OCI-LY1 (cell line): Measurements from ENCODE around the gene TMEM176B.

ENCODE experiments used
- H2AFZ ChIP-seq: fragments of 200-600 bp; sonication (generic), shearing (Covaris generic); 2 replicates; pipeline ENCODE4 v1.6.0; 2014; ENCODE audit warnings: antibody characterized with exemption, mild to moderate bottlenecking, low read length
- H3F3A ChIP-seq: fragments of 200-600 bp; sonication (generic), shearing (Covaris generic); 2 replicates; pipeline ENCODE4 v1.6.0; 2014; ENCODE audit warnings: mild to moderate bottlenecking, antibody characterized with exemption, low read length, moderate library complexity; ENCODE audit not compliant: insufficient read depth
- H3K27ac ChIP-seq: fragments of 200-600 bp; sonication (generic); 2 replicates; pipeline ENCODE4 v1.5.1; 2014; ENCODE audit warnings: low read length, mixed run types, mild to moderate bottlenecking, low read depth; ENCODE audit not compliant: poor library complexity, severe bottlenecking
- H3K27me3 ChIP-seq: fragments of 200-600 bp; sonication (generic); 2 replicates; pipeline ENCODE4 v1.6.0; 2014; ENCODE audit warnings: antibody characterized with exemption, mild to moderate bottlenecking, low read length, moderate library complexity; ENCODE audit not compliant: insufficient read depth
- H3K36me3 ChIP-seq: fragments of 200-600 bp; sonication (generic); 2 replicates; pipeline ENCODE4 v1.6.1; 2014; ENCODE audit warnings: mild to moderate bottlenecking, antibody characterized with exemption, low read length, moderate library complexity, mixed read lengths; ENCODE audit not compliant: insufficient read depth
- H3K4me1 ChIP-seq: fragments of 200-600 bp; sonication (generic); 2 replicates; pipeline ENCODE4 v1.5.1; 2014; ENCODE audit warnings: mild to moderate bottlenecking, low read length, moderate library complexity; ENCODE audit not compliant: insufficient read depth, severe bottlenecking
- H3K4me2 ChIP-seq: fragments of 200-600 bp; sonication (generic), shearing (Covaris generic); 2 replicates; pipeline ENCODE4 v1.6.1; 2014; ENCODE audit warnings: low read length
- H3K4me3 ChIP-seq: fragments of 200-600 bp; sonication (generic); 2 replicates; pipeline ENCODE4 v1.5.1; 2014; ENCODE audit warnings: low read length, low read depth, mild to moderate bottlenecking, mixed read lengths; ENCODE audit not compliant: poor library complexity, severe bottlenecking
- H3K79me2 ChIP-seq: fragments of 200-600 bp; shearing (Covaris generic); 2 replicates; pipeline ENCODE4 v1.6.1; 2016; ENCODE audit warnings: mixed run types, low read length, mixed read lengths; ENCODE audit not compliant: insufficient read depth
- H3K9ac ChIP-seq: fragments of 200-600 bp; sonication (generic), shearing (Covaris generic); 2 replicates; pipeline ENCODE4 v1.6.1; 2014; ENCODE audit warnings: mild to moderate bottlenecking, low read length, mixed read lengths
- H3K9me2 ChIP-seq: fragments of 200-600 bp; sonication (generic), shearing (Covaris generic); 2 replicates; pipeline ENCODE4 v1.6.1; 2014; ENCODE audit warnings: low read depth, mild to moderate bottlenecking, low read length, mixed read lengths
- H3K9me3 ChIP-seq: fragments of 200-600 bp; shearing (Covaris generic); 2 replicates; pipeline ENCODE4 v1.6.1; 2014; ENCODE audit warnings: low read length, mixed read lengths
- H4K20me1 ChIP-seq: fragments of 200-600 bp; sonication (generic), shearing (Covaris generic); 2 replicates; pipeline ENCODE4 v1.6.0; 2016; ENCODE audit warnings: mild to moderate bottlenecking, low read length; ENCODE audit not compliant: insufficient read depth
- EZH2 ChIP-seq: fragments of 200-600 bp; sonication (generic), shearing (Covaris generic); IDR thresholded peaks from 2 replicates; pipeline ENCODE4 v1.8.0; 2017; ENCODE audit warnings: borderline replicate concordance, mixed run types, mild to moderate bottlenecking, antibody characterized with exemption, low read length, moderate library complexity, mixed read lengths
- TF ChIP-seq, protein P1 (sequence below): fragments of 200-600 bp; sonication (generic), shearing (Covaris generic); IDR thresholded peaks from 2 replicates; pipeline ENCODE4 v1.5.1; 2017; ENCODE audit warnings: mild to moderate bottlenecking, antibody characterized with exemption, low read length, moderate library complexity, mixed read lengths

Gene TMEM176B

DNA sequence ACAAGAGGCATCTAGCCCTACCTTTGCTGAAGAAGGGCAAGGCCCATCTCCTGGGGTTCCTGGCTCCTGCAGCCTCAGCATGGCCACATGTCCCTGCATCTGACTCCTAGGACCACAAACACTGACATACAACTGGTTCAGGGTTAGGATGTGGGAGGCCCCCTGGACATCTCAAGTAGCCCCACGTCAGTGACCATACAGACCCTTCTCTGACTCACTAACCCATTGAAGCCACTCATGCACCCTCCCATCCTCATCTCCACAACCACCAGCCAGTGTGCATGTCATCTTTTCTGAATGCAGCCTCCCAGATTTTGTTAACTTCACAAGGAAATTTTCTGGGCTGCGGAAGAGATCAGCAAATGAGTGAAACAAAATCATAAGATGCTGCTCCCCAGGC lies 18.2 kb downstream of the TMEM176B start:
- Histone ChIP-seq H3K9me2 (no peaks in the 10 kb centered on the region), H3K27ac (no peak overlapping the region)

DNA sequence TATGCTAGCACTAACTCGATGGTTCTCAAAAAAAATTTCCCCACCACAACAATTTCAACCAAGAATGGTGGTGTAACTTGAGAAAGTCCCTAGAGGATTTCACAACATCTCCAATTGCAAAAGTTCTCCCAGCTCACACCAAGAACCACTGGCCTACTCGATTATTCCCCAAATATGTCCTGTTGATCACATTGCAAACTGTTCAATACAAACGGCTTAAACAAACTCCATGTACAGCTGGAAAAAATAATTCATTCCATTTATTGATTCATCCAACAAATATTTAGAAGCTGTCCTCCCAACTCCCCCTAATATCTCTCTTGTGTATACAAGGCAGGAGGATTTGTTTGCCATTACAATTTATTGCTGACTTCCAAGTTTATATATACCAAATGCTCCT lies 19.1 kb downstream of the TMEM176B start:
- Histone ChIP-seq H3K4me1 (no peaks in the 10 kb centered on the region), H3K9me3 (no peaks in the 10 kb centered on the region), H3K9me2 (no peaks in the 10 kb centered on the region), H2AFZ (no peak overlapping the region), H3F3A (no peaks in the 10 kb centered on the region), H3K4me2 (no peak overlapping the region), H3K27me3 (0 out of 2 replicates have a peak, but pooled peaks cover 4% of the 10 kb centered on the region), H3K79me2 (no peaks in the 10 kb centered on the region), H3K36me3 (no peaks in the 10 kb centered on the region), H3K9ac (no peak overlapping the region), H4K20me1 (no peaks in the 10 kb centered on the region), H3K4me3 (no peak overlapping the region), H3K27ac (no peak overlapping the region)
- TF ChIP-seq, protein P1, sequence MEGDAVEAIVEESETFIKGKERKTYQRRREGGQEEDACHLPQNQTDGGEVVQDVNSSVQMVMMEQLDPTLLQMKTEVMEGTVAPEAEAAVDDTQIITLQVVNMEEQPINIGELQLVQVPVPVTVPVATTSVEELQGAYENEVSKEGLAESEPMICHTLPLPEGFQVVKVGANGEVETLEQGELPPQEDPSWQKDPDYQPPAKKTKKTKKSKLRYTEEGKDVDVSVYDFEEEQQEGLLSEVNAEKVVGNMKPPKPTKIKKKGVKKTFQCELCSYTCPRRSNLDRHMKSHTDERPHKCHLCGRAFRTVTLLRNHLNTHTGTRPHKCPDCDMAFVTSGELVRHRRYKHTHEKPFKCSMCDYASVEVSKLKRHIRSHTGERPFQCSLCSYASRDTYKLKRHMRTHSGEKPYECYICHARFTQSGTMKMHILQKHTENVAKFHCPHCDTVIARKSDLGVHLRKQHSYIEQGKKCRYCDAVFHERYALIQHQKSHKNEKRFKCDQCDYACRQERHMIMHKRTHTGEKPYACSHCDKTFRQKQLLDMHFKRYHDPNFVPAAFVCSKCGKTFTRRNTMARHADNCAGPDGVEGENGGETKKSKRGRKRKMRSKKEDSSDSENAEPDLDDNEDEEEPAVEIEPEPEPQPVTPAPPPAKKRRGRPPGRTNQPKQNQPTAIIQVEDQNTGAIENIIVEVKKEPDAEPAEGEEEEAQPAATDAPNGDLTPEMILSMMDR = no peak
- no peak for TF ChIP-seq EZH2

More for the DNA sequence above, 18.2 kb downstream of the TMEM176B start:
- H3K9ac ChIP-seq = no peak overlapping the region
- 0 out of 2 replicates have a peak, but pooled peaks cover 4% of the 10 kb centered on the region for H3K27me3 ChIP-seq
- no peak overlapping the region for H3K4me2 ChIP-seq
- H3K4me3 ChIP-seq = no peak overlapping the region
- TF ChIP-seq EZH2 = no peak
- TF ChIP-seq, protein P1 = no peak
- H3K9me3 ChIP-seq = no peaks in the 10 kb centered on the region
- H3K36me3 ChIP-seq = no peaks in the 10 kb centered on the region
- no peaks in the 10 kb centered on the region for H3K79me2 ChIP-seq
- no peaks in the 10 kb centered on the region for H3F3A ChIP-seq
- H3K4me1 ChIP-seq = no peaks in the 10 kb centered on the region
- no peaks in the 10 kb centered on the region for H4K20me1 ChIP-seq
- H2AFZ ChIP-seq = no peak overlapping the region

DNA sequence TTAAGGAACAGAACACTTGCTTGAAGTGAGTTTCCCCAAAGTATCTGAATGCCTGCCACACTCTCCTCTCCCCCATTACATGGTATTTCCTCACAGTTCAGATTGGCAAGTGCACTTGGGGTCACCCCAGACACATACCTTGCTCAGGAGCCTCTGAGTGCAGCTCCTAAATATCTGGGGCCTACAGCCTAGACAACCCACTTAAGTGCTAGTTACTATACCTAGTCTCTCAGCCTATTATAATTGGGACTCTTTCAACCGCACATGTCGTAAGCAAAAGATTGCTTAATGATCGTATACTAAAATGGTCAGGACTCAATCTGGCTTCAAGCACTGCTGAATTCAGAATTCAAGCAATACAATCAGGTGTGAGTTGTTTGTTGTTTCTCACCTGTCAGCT lies 19.9 kb downstream of the TMEM176B start:
- Histone ChIP-seq H3K27ac (no peak overlapping the region), H3K36me3 (no peaks in the 10 kb centered on the region), H3K79me2 (no peaks in the 10 kb centered on the region), H3K27me3 (0 out of 2 replicates have a peak, but pooled peaks cover 4% of the 10 kb centered on the region), H3K4me1 (no peaks in the 10 kb centered on the region), H3K9me3 (no peaks in the 10 kb centered on the region), H3K9me2 (no peaks in the 10 kb centered on the region), H4K20me1 (no peaks in the 10 kb centered on the region), H3K9ac (no peak overlapping the region), H2AFZ (no peak overlapping the region), H3K4me3 (no peak overlapping the region), H3K4me2 (no peak overlapping the region), H3F3A (no peaks in the 10 kb centered on the region)
- TF ChIP-seq EZH2 = no peak
- TF ChIP-seq, protein P1 = no peak
